WTC11 (cell line): ENCODE measurements around the gene DAB2. TPM values are rescaled to one million over a fixed set of nuclear protein-coding genes. Genes with fewer than 3 reads are reported as not detected.

ENCODE experiments used
- ATAC-seq: fragments of 200-7000 bp; cut with Tn5 transposase; 2 replicates; pipeline ENCODE4 v1.10.0; 2021; ENCODE audit warnings: mild to moderate bottlenecking, moderate library complexity
- CTCF ChIA-PET: fragments of 300-600 bp; sonication (Branson Sonifier 250); formaldehyde crosslinking; loops from one replicate; lab custom pipeline; 2021; ENCODE audit warnings: antibody characterized with exemption; lab: Charles Lee
- POLR2A ChIA-PET: fragments of 350-600 bp; sonication (Branson Sonifier 250); formaldehyde crosslinking; loops from one replicate; lab custom pipeline; 2021; ENCODE audit warnings: antibody characterized with exemption; lab: Charles Lee
- DNase-seq: peaks from one replicate; pipeline ENCODE4 v3.0.0; 2021; ENCODE audit warnings: low spot score
- H3K27ac Mint-ChIP-seq: 2 replicates; pipeline ENCODE4 v1.8.0; 2021; ENCODE audit warnings: mixed read lengths
- H3K27me3 Mint-ChIP-seq: 2 replicates; pipeline ENCODE4 v1.8.0; 2021; ENCODE audit warnings: low read depth, mild to moderate bottlenecking, moderate library complexity, mixed read lengths
- H3K36me3 Mint-ChIP-seq: 2 replicates; pipeline ENCODE4 v1.8.0; 2021; ENCODE audit warnings: mixed read lengths
- H3K4me1 Mint-ChIP-seq: 2 replicates; pipeline ENCODE4 v1.8.0; 2022; ENCODE audit warnings: mixed read lengths
- H3K4me3 Mint-ChIP-seq: 2 replicates; pipeline ENCODE4 v1.8.0; 2021; ENCODE audit warnings: mild to moderate bottlenecking, moderate library complexity, mixed read lengths
- H3K9me3 Mint-ChIP-seq: 2 replicates; pipeline ENCODE4 v1.8.0; 2021; ENCODE audit warnings: mixed read lengths
- ATF1 ChIP-seq: sonication (generic); formaldehyde crosslinking; IDR thresholded peaks from 2 replicates; pipeline ENCODE4 v1.8.1; 2023; ENCODE audit warnings: mild to moderate bottlenecking, moderate library complexity, missing genetic modification reagents
- CBFB ChIP-seq: sonication (generic); formaldehyde crosslinking; IDR thresholded peaks from 2 replicates; pipeline ENCODE4 v1.8.1; 2022; ENCODE audit warnings: mild to moderate bottlenecking, low read depth, missing genetic modification reagents
- CREB1 ChIP-seq: sonication (generic); formaldehyde crosslinking; IDR thresholded peaks from 2 replicates; pipeline ENCODE4 v1.8.0; 2023; ENCODE audit warnings: mild to moderate bottlenecking, missing genetic modification reagents
- EMX1 ChIP-seq: fragments of 250-450 bp; sonication (Bioruptor Pico); IDR thresholded peaks from 2 replicates; pipeline ENCODE4 v1.8.0; 2021; ENCODE audit warnings: mild to moderate bottlenecking
- FOXJ3 ChIP-seq: sonication (generic); formaldehyde crosslinking; IDR thresholded peaks from 2 replicates; pipeline ENCODE4 v1.9.0; 2021; ENCODE audit warnings: missing genetic modification reagents, mild to moderate bottlenecking, borderline replicate concordance
- KAT7 ChIP-seq: sonication (generic); formaldehyde crosslinking; IDR thresholded peaks from 2 replicates; pipeline ENCODE4 v1.8.1; 2023; ENCODE audit warnings: missing genetic modification reagents, mild to moderate bottlenecking, borderline replicate concordance
- MXD4 ChIP-seq: fragments of 250-450 bp; sonication (Bioruptor Pico); IDR thresholded peaks from 2 replicates; pipeline ENCODE4 v1.8.0; 2021; ENCODE audit warnings: mild to moderate bottlenecking, moderate library complexity, borderline replicate concordance
- NFYB ChIP-seq: sonication (generic); formaldehyde crosslinking; conservative IDR thresholded peaks from 2 replicates; pipeline ENCODE4 v1.8.0; 2022; ENCODE audit warnings: low read depth, missing genetic modification reagents
- SOX15 ChIP-seq: fragments of 250-450 bp; sonication (Bioruptor Pico); IDR thresholded peaks from 2 replicates; pipeline ENCODE4 v1.9.0; 2021; ENCODE audit warnings: mild to moderate bottlenecking
- TEAD1 ChIP-seq: sonication (generic); formaldehyde crosslinking; IDR thresholded peaks from 2 replicates; pipeline ENCODE4 v1.8.0; 2022; ENCODE audit warnings: mild to moderate bottlenecking, missing genetic modification reagents
- total RNA-seq: library from RNA; stranded (reverse); gene quantifications from 3 replicates; pipeline ENCODE4 v1.2.3, GENCODE V29; 2021
- TF ChIP-seq, protein P1 (sequence below): sonication (generic); formaldehyde crosslinking; IDR thresholded peaks from 2 replicates; pipeline ENCODE4 v1.8.0; 2022; ENCODE audit warnings: mild to moderate bottlenecking, missing genetic modification reagents
- TF ChIP-seq, protein P2 (sequence below): sonication (generic); formaldehyde crosslinking; IDR thresholded peaks from 2 replicates; pipeline ENCODE4 v1.8.1; 2023; ENCODE audit warnings: mild to moderate bottlenecking, missing genetic modification reagents
- TF ChIP-seq, protein P3 (sequence below): sonication (generic); formaldehyde crosslinking; IDR thresholded peaks from 2 replicates; pipeline ENCODE4 v1.8.1; 2022; ENCODE audit warnings: mild to moderate bottlenecking, moderate library complexity, missing genetic modification reagents
- TF ChIP-seq, protein P4 (sequence below): sonication (generic); formaldehyde crosslinking; IDR thresholded peaks from 2 replicates; pipeline ENCODE4 v1.8.1; 2023; ENCODE audit warnings: mild to moderate bottlenecking, missing genetic modification reagents
- TF ChIP-seq, protein P5 (sequence below): sonication (generic); formaldehyde crosslinking; IDR thresholded peaks from 2 replicates; pipeline ENCODE4 v1.8.1; 2023; ENCODE audit warnings: mild to moderate bottlenecking, missing genetic modification reagents, moderate library complexity
- TF ChIP-seq, protein P6 (sequence below): sonication (generic); formaldehyde crosslinking; IDR thresholded peaks from 2 replicates; pipeline ENCODE4 v1.8.1; 2023; ENCODE audit warnings: mild to moderate bottlenecking, moderate library complexity, missing genetic modification reagents
- TF ChIP-seq, protein P7 (sequence below): sonication (generic); formaldehyde crosslinking; IDR thresholded peaks from 2 replicates; pipeline ENCODE4 v1.8.0; 2022; ENCODE audit warnings: mild to moderate bottlenecking, missing genetic modification reagents
- TF ChIP-seq, protein P8 (sequence below): sonication (generic); formaldehyde crosslinking; conservative IDR thresholded peaks from 2 replicates; pipeline ENCODE4 v1.8.1; 2022; ENCODE audit warnings: mild to moderate bottlenecking, missing genetic modification reagents

DAB2 gene
- total RNA-seq, 1 experiment from 2014 or later = 7.2 TPM

DNA sequence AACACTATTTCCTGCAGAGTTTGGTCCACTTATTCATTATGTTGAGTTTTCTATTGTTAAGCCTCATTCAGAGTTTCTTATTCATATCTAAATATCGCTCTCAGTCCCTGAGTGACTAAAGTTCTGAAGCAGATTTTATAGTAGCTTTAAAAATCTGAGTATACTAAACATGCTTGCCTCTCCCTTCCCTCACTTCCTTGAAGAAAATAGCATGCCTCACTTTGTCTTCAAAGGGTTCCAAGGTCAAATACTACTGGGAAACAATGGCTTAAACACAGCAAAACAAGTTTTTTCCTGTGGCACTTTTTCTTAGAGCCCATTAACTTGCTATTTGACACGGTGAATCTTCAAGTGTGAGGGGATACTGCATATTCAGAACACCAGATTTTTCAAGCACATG is 41.1 kb upstream of the DAB2 start:
- H3K9me3 Mint-ChIP-seq = peaks cover 6% of the 10 kb centered on the region; the same call in 1 of the 2 replicates
- POLR2A ChIA-PET = interaction anchor here (1.2 kb wide), 1 partner anchor 41 kb away, joined by 3 read pairs; the partner anchor contains the start of gene DAB2
- TF ChIP-seq EMX1 (CRISPR knock-in tag) (no peak), FOXJ3 (CRISPR knock-in tag) (no peak)
- TF ChIP-seq, protein P1, sequence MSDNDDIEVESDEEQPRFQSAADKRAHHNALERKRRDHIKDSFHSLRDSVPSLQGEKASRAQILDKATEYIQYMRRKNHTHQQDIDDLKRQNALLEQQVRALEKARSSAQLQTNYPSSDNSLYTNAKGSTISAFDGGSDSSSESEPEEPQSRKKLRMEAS (CRISPR knock-in tag) = no peak
- ATAC-seq = no peak
- H3K36me3 Mint-ChIP-seq = no peaks in the 10 kb centered on the region
- no peak overlapping the region for H3K4me3 Mint-ChIP-seq
- DNase-seq = no peak
- no peak overlapping the region for H3K27ac Mint-ChIP-seq
- CTCF ChIA-PET = interaction anchor here (1.4 kb wide), 1 partner anchor 90 kb away, joined by 4 read pairs; no protein-coding TSS in a partner anchor
- H3K27me3 Mint-ChIP-seq = peaks cover 21% of the 10 kb centered on the region
- peaks cover 7% of the 10 kb centered on the region; the same call in 1 of the 2 replicates for H3K4me1 Mint-ChIP-seq

DNA sequence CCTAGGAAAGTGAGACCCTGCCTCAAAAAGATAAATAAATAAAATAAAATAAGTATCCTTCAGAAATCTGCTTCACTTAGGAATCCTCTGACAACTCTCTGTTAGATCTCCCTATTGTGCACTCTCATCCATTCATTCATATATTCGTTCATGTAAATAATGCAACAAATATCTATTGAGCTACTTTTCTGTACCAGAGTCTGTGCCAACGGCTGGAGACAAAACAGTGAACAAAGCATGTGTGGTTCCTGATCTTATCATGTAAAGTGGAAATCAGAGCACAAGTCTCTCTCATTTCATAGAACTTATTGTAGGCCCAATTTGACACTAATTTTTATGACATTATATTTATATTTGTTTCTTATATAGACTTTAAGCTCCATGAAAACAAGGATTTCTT is 40.3 kb upstream of the DAB2 start:
- Mint-ChIP-seq H3K27me3 (peaks cover 21% of the 10 kb centered on the region), H3K4me1 (peaks cover 6% of the 10 kb centered on the region; the same call in 1 of the 2 replicates), H3K4me3 (no peak overlapping the region), H3K27ac (no peak overlapping the region), H3K36me3 (no peaks in the 10 kb centered on the region), H3K9me3 (peaks cover 2% of the 10 kb centered on the region; the same call in 1 of the 2 replicates)
- ATAC-seq (no peak), DNase-seq (no peak)
- TF ChIP-seq, protein P2, sequence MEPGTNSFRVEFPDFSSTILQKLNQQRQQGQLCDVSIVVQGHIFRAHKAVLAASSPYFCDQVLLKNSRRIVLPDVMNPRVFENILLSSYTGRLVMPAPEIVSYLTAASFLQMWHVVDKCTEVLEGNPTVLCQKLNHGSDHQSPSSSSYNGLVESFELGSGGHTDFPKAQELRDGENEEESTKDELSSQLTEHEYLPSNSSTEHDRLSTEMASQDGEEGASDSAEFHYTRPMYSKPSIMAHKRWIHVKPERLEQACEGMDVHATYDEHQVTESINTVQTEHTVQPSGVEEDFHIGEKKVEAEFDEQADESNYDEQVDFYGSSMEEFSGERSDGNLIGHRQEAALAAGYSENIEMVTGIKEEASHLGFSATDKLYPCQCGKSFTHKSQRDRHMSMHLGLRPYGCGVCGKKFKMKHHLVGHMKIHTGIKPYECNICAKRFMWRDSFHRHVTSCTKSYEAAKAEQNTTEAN = no peak
- no peak for TF ChIP-seq MXD4 (CRISPR knock-in tag)
- TF ChIP-seq ATF1 = no peak
- TF ChIP-seq, protein P3, sequence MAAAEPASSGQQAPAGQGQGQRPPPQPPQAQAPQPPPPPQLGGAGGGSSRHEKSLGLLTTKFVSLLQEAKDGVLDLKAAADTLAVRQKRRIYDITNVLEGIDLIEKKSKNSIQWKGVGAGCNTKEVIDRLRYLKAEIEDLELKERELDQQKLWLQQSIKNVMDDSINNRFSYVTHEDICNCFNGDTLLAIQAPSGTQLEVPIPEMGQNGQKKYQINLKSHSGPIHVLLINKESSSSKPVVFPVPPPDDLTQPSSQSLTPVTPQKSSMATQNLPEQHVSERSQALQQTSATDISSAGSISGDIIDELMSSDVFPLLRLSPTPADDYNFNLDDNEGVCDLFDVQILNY (CRISPR knock-in tag) = no peak
- TF ChIP-seq, protein P4, sequence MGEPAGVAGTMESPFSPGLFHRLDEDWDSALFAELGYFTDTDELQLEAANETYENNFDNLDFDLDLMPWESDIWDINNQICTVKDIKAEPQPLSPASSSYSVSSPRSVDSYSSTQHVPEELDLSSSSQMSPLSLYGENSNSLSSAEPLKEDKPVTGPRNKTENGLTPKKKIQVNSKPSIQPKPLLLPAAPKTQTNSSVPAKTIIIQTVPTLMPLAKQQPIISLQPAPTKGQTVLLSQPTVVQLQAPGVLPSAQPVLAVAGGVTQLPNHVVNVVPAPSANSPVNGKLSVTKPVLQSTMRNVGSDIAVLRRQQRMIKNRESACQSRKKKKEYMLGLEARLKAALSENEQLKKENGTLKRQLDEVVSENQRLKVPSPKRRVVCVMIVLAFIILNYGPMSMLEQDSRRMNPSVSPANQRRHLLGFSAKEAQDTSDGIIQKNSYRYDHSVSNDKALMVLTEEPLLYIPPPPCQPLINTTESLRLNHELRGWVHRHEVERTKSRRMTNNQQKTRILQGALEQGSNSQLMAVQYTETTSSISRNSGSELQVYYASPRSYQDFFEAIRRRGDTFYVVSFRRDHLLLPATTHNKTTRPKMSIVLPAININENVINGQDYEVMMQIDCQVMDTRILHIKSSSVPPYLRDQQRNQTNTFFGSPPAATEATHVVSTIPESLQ (CRISPR knock-in tag) = no peak
- TF ChIP-seq SOX15 (CRISPR knock-in tag) = no peak
- TF ChIP-seq, protein P5, sequence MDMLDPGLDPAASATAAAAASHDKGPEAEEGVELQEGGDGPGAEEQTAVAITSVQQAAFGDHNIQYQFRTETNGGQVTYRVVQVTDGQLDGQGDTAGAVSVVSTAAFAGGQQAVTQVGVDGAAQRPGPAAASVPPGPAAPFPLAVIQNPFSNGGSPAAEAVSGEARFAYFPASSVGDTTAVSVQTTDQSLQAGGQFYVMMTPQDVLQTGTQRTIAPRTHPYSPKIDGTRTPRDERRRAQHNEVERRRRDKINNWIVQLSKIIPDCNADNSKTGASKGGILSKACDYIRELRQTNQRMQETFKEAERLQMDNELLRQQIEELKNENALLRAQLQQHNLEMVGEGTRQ = no peak
- POLR2A ChIA-PET = no interaction called here
- CTCF ChIA-PET = interaction anchor here (0.6 to 1.5 kb wide), 3 partner anchors 40 to 894 kb away, joined by 3 to 4 read pairs (median 3); partner anchors contain the start of gene DAB2

DNA sequence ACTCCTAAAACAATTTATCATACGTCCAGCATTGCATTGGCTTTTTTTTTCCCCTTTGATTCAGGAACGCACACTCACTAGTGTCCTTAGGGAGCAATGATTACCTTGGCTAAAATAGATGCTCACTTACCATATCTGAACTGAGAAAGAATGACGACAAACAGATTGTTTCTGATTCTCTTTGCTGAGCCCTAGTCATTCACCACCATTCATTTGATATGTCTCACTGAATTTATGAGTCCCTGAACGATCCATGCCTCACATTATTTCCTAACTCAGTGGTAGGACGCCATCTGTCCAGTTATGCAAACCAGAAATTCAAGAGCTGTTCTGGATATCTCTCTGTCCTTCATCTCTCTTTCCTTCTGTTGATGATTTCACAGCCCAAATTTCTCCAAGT is 39.3 kb upstream of the DAB2 start:
- POLR2A ChIA-PET = no interaction called here
- H3K27ac Mint-ChIP-seq = no peak overlapping the region
- TF ChIP-seq, protein P6, sequence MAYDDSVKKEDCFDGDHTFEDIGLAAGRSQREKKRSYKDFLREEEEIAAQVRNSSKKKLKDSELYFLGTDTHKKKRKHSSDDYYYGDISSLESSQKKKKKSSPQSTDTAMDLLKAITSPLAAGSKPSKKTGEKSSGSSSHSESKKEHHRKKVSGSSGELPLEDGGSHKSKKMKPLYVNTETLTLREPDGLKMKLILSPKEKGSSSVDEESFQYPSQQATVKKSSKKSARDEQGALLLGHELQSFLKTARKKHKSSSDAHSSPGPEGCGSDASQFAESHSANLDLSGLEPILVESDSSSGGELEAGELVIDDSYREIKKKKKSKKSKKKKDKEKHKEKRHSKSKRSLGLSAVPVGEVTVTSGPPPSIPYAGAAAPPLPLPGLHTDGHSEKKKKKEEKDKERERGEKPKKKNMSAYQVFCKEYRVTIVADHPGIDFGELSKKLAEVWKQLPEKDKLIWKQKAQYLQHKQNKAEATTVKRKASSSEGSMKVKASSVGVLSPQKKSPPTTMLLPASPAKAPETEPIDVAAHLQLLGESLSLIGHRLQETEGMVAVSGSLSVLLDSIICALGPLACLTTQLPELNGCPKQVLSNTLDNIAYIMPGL (CRISPR knock-in tag) = no peak
- TF ChIP-seq, protein P7, sequence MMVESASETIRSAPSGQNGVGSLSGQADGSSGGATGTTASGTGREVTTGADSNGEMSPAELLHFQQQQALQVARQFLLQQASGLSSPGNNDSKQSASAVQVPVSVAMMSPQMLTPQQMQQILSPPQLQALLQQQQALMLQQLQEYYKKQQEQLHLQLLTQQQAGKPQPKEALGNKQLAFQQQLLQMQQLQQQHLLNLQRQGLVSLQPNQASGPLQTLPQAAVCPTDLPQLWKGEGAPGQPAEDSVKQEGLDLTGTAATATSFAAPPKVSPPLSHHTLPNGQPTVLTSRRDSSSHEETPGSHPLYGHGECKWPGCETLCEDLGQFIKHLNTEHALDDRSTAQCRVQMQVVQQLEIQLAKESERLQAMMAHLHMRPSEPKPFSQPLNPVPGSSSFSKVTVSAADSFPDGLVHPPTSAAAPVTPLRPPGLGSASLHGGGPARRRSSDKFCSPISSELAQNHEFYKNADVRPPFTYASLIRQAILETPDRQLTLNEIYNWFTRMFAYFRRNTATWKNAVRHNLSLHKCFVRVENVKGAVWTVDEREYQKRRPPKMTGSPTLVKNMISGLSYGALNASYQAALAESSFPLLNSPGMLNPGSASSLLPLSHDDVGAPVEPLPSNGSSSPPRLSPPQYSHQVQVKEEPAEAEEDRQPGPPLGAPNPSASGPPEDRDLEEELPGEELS (CRISPR knock-in tag) = no peak
- TF ChIP-seq NFYB (CRISPR knock-in tag) = no peak
- no peak for TF ChIP-seq FOXJ3 (CRISPR knock-in tag)
- TF ChIP-seq, protein P8, sequence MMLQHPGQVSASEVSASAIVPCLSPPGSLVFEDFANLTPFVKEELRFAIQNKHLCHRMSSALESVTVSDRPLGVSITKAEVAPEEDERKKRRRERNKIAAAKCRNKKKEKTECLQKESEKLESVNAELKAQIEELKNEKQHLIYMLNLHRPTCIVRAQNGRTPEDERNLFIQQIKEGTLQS = no peak
- TF ChIP-seq TEAD1 (CRISPR knock-in tag) = no peak
- no peak for TF ChIP-seq CBFB (CRISPR knock-in tag)
- TF ChIP-seq ATF1 = no peak
- TF ChIP-seq, protein P4 (CRISPR knock-in tag) = no peak
- TF ChIP-seq KAT7 (CRISPR knock-in tag) = no peak
- TF ChIP-seq CREB1 (CRISPR knock-in tag) = no peak

More for the DNA sequence above, 39.3 kb upstream of the DAB2 start:
- no peak for DNase-seq
- CTCF ChIA-PET = interaction anchor here (1.5 kb wide), 1 partner anchor 39 kb away, joined by 3 read pairs; the partner anchor contains the start of gene DAB2
- Mint-ChIP-seq H3K27me3 (peaks cover 21% of the 10 kb centered on the region), H3K36me3 (no peaks in the 10 kb centered on the region), H3K4me3 (no peak overlapping the region), H3K4me1 (peaks cover 8% of the 10 kb centered on the region; the same call in 1 of the 2 replicates), H3K9me3 (no peaks in the 10 kb centered on the region)
- ATAC-seq = no peak
